Prostate gland (tissue), 2 donors: Measurements from ENCODE around the gene GPC5.

ENCODE experiments used
- POLR2A ChIP-seq: fragments of 450-650 bp; IDR thresholded peaks from one replicate; pipeline ENCODE4 v1.6.1; 2016; ENCODE audit warnings: antibody characterized with exemption, mild to moderate bottlenecking
- TF ChIP-seq, protein P1 (sequence below), 4 experiments: fragments of 200-600 bp in 2 of 4; fragments of 450-650 bp in 2 of 4; sonication (generic) in 2 of 4; IDR thresholded peaks; 1 replicate in 3 of 4; 2 replicates in 1 of 4; pipeline ENCODE4 v1.5.1; 2016 to 2019; ENCODE audit warnings: antibody characterized with exemption in 4 of 4, mild to moderate bottlenecking in 2 of 4, moderate library complexity in 2 of 4

DNA sequence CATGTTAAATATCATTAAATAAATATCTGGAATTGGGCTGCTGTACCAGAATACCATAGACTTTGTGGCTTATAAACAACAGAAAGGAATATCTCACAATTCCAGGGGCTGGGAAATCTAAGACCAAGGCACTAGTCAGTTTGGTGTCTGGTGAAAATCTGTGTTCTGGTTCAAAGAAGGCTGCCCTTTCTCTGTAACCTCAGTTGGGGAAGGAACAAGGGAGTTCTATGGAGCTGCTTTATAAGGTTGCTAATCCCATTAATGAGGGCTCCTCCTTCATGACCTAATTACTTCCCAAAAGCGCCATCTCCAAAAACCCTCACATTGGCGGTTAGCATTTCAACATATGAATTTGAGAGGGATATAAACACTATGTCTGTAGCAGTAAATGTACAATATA is 480.9 kb downstream of the GPC5 start:
- TF ChIP-seq, protein P1, sequence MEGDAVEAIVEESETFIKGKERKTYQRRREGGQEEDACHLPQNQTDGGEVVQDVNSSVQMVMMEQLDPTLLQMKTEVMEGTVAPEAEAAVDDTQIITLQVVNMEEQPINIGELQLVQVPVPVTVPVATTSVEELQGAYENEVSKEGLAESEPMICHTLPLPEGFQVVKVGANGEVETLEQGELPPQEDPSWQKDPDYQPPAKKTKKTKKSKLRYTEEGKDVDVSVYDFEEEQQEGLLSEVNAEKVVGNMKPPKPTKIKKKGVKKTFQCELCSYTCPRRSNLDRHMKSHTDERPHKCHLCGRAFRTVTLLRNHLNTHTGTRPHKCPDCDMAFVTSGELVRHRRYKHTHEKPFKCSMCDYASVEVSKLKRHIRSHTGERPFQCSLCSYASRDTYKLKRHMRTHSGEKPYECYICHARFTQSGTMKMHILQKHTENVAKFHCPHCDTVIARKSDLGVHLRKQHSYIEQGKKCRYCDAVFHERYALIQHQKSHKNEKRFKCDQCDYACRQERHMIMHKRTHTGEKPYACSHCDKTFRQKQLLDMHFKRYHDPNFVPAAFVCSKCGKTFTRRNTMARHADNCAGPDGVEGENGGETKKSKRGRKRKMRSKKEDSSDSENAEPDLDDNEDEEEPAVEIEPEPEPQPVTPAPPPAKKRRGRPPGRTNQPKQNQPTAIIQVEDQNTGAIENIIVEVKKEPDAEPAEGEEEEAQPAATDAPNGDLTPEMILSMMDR (IDR thresholded peaks at IDR 0.05), result no peak
- TF ChIP-seq POLR2A, result no peak
